ENCODE results near the gene TUBGCP6.

TUBGCP6 gene

GRCh38 chr22:50180727-50181521 is 63.9 kb downstream of the TUBGCP6 start:
- DNase-seq (ENCODE audit: low read depth in 2 of 2) = no peak

- DNase-seq (ENCODE audit: low read depth in 2 of 2) = no peak
Measured at GRCh38 chr22:50179937-50180726, 64.7 kb downstream of the TUBGCP6 start.

- no peak for DNase-seq (ENCODE audit: low read depth in 2 of 2)
Measured at GRCh38 chr22:50178871-50179869, 65.7 kb downstream of the TUBGCP6 start.

DNA sequence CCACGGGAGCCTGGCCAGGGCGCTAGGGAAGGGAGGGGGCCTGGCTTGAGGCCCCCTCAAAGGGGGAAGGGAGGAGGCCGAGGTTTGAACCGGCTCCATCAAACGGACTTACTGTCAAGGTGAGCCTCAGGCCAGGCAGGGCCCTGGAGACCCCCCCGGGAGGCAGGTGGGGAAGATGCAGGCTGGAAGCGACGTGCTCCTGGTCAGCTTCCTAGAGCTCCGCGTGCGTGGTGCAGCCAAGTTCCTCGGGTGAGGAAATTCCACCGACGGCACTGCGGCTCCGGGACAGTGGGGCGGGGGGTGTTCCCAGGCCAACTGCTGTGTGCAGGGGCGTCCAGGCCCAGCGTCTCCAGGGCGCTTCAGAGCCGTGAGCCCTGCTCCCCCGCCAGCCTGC is 66.4 kb downstream of the TUBGCP6 start:
- DNase-seq (ENCODE audit: low read depth in 2 of 2) = no peak

- DNase-seq (ENCODE audit: low read depth in 2 of 2) = no peak
Measured at GRCh38 chr22:50177537-50178470, 67.0 kb downstream of the TUBGCP6 start.

- no peak for DNase-seq (ENCODE audit: low read depth in 2 of 2)
Measured at GRCh38 chr22:50176850-50177536, 67.8 kb downstream of the TUBGCP6 start.

- DNase-seq (ENCODE audit: low read depth in 2 of 2) = no peak
Measured at GRCh38 chr22:50175921-50176849, 68.6 kb downstream of the TUBGCP6 start.

DNA sequence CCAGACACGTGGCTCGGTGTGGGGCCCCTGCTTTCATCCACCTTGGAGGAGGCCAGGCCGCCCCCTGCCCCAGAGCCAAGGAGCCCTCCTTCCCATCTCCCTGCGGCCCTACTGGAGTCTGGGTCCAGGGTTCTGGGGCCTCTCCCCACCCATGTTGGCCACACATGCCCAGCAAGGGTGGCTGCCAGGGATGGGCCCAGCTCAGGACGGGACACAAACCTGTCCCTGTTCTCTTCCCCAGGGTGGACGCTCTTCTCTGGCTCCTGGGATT is 69.7 kb downstream of the TUBGCP6 start:
- DNase-seq (ENCODE audit: low read depth in 2 of 2) = no peak

DNA sequence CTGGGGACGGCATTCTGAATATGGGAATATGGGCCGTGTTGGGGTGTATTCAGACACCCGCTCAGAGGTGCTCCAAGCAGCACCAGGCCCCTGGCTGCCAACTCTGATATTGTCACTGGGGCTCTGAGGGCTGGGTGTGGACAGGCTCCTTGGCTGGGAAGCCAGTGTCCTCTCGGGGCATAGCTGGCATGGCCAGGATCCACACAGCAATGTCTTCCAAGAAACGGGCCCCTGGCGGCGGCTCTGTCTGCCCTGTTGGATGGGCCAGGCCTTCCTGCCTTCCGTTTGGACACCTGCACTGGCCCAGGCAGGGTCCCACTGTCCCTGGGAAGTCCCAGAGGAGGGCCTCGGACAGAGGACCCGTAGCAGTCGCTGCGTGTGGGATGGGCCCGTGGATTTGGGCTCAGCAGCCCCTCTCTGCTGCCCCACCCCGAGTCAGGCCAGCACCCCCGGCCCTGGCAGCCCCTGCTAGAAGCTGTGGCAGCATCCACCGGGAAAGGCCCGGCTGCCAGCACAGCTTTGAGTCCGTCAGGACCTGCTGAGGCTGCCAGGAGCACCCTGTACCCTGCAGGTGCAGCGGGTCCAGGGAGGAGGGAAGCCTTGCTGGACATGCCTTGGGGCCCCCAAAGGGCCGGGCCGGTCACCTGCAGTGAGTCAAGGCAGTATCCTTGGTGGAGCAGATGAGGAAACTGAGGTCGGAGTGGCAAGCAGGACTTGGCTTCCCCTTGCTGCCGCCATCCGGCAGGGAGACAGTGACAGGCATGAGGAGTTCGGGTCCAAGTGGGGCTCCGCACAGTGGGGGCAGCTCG is 70.2 kb downstream of the TUBGCP6 start:
- no peak for DNase-seq (ENCODE audit: low read depth in 2 of 2)

- no peak for DNase-seq (ENCODE audit: low read depth in 2 of 2)
Measured at GRCh38 chr22:50173983-50174355, 70.9 kb downstream of the TUBGCP6 start.

- DNase-seq (ENCODE audit: low read depth in 2 of 2) = no peak
Measured at GRCh38 chr22:50173311-50173982, 71.4 kb downstream of the TUBGCP6 start.

- DNase-seq (ENCODE audit: low read depth in 2 of 2) = no peak
Measured at GRCh38 chr22:50171965-50172421, 72.8 kb downstream of the TUBGCP6 start.

- no peak for DNase-seq (ENCODE audit: low read depth in 2 of 2)
Measured at GRCh38 chr22:50171319-50171964, 73.4 kb downstream of the TUBGCP6 start.

DNA sequence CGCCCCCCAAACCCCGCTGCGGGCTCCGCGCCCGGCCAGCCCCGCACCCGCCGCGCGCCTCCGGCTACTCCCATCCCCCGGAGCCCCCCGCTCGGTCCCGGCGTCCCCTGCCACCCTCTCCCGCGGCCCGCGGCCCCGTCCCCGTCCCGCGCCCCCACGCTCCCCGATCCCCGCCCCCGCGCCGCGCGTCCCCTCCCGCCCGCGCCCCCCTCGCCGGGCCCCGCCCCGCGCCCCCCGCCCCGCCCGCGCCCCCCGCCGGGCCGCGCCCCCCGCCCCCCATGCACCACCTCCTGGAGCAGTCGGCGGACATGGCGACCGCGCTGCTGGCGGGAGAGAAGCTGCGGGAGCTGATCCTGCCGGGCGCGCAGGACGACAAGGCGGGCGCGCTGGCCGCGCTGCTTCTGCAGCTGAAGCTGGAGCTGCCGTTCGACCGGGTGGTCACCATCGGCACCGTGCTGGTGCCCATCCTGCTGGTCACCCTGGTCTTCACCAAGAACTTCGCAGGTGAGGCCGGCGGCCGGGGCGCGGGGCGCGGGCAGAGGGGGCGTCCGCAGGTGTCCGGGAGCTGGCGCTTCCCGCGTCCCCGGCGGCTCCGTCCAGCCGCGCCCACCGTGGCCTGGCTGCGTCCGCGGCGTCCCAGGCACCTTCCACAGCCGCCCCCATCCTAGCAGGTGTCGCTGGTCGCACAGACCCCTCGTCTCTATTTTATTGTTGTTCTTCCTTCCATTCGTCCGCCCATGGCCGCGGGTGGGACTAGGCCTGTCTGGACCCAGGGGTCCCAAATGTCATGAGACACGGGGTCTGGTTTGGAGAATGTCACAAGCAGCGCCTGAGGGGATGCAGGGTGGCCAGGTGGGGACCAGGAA is 74.1 kb downstream of the TUBGCP6 start, which contains the start of gene PANX2:
Gene PANX2 (plus strand): TSS at position 279 of the 866 bp plus-strand sequence. CDS start 0 bp downstream, at position 279.
- DNase-seq (ENCODE audit: low read depth in 2 of 2) = no peak

DNA sequence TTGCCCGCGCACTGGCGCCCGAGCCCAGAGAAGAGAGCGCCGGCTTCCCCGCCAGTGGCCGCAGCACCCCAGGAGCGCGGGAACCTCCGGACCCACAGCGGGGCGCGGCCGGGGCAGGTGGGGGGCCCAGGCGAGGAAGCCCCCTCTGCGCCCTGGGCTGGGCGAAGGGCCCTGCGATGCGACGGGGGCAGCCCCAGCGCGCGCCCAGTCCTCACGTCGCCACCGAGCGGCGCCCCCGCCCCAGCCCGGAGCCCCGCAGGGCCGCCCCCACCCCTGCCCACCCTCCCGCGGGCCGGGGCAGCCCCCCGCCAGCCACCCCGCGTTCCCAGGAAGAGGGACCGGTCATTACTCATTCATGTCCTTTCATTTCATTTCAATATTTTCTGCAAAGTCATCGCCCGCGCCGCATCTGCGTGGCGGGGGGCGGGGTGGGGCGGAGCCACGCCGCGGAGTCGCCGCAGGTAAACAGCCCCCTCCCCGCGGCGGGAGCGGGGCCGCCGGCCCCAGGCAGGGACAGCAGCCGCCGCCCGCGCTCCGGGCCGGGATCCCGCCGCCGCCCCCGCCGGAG is 75.0 kb downstream of the TUBGCP6 start:
- no peak for DNase-seq (ENCODE audit: low read depth in 2 of 2)

Data from activated CD8-positive, alpha-beta memory T cell treated with anti-CD3 and anti-CD28 coated beads for 4 hours (primary cell).